ENCODE measurements around the gene PTPRR.

Gene PTPRR

DNA sequence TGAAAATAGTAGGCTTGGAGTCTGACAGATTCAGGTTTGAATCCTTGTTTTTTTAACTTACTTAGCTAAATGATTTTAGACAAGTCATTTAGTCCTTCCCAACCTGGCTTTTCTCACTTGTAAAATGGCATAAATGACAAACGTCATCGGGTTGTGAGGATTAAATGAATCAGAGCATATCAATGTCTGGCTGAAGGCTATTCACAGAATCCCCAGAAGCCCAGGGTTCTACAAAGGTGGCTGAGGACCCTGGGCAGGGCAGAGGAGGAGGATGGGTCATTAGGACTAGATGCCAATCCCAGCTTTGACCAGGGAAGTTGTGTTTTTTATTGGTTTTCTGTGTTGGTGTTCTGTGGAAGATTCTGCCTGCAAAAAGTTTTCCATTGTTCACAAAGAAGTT lies 275.7 kb downstream of the PTPRR start:
- no peak for DNase-seq (ENCODE audit: low read depth)

DNA sequence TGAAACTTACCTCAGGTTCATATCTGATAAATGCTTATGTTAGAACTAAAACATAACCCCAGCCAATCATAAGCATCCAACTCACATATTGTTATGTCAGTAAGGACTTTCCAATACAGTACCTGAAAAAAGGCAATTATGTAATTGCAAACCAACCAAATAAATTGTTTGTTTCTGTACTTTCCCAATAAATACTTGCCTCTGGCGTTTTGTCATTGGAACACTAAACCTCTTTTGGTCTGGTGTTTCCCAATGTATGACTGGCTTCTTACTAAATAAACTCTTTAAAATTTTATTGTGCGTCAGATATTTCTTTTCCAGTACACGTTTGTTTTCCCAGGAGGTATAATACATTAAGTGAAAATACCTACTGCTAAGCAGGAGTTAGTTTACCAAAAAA lies 276.6 kb downstream of the PTPRR start:
- DNase-seq (ENCODE audit: low read depth) = no peak

DNA sequence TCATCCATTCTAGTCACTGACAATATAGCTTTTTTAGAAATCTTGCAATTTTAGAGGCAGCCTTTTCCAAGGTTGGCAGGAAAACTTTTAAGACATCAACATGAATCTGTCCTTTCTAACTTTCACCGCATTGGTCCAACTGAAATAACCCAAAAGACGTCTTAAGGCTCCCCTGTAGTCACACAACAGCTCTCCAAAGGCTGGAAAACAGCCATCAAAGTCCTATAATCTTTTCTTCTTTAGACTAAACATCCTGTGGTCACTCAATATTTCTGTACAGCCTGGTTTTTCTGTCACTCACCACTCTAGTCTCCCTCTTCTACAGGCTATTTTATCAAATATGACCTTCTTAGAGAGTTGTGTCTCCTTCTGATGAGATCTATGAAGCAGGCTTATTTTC lies 278.8 kb downstream of the PTPRR start:
- DNase-seq (ENCODE audit: low read depth) = no peak

DNA sequence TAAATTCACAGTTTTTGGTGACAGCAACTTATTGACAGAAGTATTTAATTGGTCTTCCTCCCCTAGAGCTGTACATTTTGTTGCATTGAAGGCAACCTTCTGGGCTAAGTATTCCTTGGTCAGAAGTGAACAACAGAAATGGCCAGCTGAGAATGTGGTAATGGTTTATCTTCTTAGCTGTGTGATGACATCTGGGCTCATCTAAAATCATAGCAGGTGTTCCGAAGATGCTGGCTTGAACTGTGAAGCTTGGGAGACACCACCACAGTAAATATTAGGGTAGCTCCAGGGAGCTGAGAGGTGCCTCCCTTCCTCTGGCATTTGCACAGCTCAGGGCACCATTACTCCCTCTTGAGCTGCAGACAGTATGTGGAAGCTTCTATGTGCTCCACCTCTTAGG lies 279.6 kb downstream of the PTPRR start:
- no peak for DNase-seq (ENCODE audit: low read depth)

DNA sequence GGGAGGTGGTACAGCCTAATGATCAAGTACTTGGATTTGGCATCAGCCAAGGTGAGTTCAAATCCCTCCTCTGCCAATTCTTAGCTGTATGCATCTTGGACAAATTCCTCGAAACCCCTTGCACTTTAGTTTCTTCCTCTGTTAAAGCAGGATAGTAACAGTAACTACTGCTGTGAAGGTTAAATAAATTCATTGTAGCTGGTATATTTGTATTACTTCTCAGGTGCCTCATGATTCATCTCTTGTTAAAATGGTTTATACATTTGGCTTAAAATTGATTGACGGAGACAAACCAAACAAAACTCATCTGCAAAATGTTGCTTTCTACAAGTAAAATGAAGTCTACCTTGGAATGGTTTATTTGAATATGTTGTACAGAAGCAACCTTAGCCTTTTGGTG lies 281.0 kb downstream of the PTPRR start:
- DNase-seq (ENCODE audit: low read depth) = no peak

DNA sequence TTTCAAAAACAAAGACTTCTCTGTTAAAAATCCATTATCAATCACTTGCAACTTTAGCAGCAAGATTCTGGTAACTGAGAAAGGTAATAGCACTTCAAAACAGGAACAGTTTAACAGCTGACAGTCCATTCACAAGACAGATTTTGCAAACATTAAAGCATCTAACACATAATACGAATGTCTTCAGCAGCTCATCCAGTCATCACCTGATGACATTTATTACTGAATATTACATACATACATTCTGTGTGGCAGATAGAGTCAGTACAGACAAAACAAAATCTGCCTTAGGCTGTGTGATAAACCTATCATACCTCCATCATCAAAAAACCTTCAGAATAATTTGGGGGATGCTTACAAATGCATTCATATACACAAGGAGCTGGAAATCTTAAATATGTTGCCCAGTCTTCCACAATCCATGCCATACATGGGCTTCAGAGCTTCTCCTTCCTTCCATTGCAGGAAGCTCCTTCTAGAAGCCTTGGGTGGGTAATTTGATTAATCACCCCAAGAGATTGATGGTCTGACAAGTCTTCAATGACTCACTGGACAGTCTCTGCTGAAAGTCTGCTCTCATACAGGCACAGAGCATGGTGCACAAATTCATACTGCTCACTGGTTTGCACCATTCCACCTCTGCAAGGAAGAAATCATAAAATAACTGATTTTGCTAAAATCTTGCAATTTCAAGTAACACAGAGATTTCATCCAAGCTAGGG lies 281.7 kb downstream of the PTPRR start:
- DNase-seq (ENCODE audit: low read depth) = no peak

DNA sequence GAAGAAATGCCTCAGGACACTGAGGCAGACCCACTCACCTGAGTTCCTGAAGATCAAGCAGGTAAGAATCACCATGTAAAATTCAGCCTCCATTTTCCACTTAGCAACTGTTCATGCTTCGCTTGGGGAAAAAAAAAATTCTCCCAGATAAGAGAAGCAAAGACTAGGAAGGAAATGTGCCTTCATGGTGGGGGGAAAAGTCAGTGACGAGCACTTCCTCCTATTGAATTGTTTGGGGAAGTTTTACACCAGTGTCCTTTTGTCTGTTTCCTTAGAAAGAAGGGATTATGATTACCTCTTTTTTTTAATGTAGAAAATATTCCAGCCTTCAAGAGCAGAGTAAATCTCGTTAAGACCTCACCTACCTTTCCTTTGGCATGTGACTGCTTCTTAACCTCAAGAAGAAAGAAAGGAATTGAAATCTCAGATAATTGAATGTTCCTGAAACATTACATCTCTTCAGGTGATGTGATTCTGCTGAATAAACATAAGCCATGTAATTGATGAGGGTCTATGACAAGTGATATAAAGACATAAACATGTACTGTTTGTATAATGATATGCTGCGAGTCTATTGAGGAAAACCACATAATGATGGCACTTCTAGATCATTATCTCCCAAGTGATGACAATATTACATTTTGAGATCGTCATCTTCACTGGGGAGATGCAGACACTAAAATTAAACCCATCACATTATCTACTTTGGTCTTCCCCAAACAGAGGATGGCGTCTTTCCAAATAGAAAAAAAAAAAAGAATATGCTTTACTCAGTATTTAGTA lies 283.0 kb downstream of the PTPRR start, which contains the start of gene PTPRB:
PTPRB (minus strand) TSS at position 127 of the 783 bp plus-strand sequence; CDS start at position 93, 34 bp downstream.
- no peak for DNase-seq (ENCODE audit: low read depth)

DNA sequence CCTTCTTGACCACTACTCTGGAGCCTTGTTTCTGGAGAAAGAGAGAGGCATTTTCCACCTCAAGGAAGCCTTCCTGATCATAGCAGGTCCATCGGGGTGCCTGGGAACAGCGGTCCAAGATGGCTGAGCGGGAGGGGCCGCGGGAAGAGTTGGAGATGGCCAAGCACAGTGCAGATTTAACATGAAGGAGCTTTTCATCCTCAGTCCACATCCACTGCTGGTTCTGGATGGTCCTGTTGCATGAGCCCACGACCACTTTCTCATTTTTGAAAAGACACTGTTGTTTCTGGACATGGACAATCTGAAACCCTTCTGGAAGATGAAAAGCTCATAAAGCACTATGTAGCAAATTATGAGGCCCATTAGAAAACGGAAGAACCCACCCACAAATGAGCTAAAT lies 284.8 kb downstream of the PTPRR start:
- no peak for DNase-seq (ENCODE audit: low read depth)

DNA sequence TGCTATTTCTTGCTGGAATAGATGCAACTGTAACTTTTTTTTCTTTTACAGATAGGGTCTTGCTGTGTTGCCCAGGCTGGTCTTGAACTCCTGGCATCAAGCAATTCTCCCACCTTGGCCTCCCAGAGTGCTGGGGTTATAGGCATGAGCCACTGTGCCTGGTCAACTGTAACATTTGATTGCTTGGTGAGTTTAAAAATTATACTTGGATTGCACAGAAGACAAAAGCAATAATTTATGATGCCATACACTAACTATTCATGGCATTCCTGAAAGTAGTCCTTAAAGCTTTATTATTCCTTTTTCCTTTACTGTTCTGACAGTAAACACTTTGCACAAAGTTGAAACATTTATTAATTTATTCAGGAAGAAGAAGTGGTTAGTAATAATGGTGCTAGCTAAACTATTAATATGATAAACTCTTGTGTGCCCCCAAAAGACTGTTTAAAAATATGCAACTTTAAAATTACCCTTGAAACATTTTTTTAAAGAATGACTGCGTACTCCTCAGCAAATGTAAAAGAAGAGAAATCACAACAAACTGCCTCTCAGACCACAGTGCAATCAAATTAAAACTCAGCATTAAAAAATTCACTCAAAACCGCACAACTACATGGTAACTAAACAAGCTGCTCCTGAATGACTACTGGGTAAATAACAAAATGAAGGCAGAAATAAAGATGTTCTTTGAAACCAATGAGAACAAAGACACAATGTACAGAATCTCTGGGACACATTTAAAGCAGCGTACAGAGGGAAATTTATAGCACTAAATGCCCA lies 291.6 kb downstream of the PTPRR start:
- no peak for DNase-seq (ENCODE audit: low read depth)

DNA sequence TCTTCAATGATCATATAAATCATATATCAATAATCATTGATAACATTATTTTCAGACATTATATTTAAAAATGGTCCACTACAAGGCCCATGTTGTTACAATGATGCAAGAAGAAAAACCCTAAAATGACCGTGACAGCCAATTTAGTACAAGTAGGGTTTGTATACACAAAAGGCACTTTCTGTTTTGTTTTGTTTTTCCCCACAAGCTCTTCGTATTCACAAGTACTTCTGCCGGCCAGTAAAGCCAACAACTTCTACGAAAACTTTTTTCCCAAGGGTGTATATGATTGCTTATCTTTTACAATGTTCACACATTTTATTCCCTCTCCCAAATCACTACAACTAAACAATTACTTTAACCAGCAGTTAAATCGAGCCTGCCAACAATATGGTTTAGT lies 292.9 kb downstream of the PTPRR start:
- no peak for DNase-seq (ENCODE audit: low read depth)

DNA sequence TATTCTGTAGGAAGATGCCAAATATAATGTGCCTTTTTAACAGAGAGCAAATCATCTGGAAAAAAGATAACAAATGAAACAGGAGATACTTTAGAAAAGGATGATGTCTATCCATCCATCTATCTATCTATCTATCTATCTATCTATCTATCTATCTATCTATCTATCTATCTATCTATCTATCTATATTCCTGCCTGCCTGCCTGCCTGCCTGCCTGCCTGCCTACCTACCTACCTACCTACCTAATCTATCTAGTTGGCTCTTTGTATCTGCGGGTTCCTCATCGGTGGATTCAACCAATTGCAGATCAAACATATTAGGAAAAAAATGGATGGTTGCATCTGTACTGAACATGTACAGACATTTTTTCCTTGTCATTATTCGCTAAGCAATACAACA lies 294.4 kb downstream of the PTPRR start:
- DNase-seq (ENCODE audit: low read depth) = no peak

DNA sequence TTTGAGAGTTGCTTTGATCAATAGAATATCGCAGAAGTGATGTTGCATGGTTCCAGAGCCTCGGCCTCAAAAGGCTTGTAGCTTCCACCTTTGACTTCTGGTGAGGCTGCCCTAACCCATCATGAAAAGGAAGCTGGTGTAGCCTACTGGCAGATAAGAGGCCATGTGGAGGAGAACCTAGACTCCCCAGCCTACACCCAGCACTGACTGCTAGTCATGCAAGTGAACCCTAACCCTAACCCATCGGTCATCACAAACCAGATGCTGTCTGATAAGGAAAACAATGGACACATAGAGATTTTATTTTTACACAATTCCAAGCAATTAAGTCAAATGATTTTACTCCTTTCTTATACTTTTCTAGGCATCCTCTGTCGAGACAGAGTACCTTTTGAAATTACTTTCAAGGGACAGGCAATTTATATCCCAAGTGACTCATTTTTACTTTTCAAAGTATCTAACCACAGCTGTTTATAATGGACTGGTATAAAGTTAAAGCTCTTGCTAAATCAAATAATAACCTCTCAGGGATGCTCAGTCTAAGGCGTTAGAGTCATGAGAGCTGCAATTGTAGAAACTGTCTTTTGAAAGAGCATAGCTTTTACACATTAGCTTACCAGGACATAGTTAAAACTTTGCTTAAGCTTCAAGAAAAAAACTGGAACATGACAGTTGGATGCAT lies 300.9 kb downstream of the PTPRR start:
- DNase-seq (ENCODE audit: low read depth) = no peak

DNA sequence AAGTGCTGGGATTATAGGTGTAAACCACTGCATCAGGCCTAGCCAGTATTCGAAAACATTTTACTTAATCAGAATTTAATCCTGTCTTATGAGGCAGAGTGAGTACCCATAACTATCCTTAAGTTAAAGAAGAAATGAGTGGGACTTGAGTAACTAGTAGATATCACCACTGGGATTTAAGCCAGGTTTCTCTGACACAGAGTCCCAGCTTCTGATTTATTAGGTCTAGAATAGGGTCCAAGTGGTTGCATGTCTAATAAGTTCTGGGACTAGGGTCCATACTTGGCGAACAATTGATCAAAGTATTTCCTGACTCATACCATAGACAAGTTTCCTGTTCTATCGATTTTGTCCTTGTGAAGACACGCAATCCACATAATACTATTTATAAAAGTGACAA lies 302.2 kb downstream of the PTPRR start:
- no peak for DNase-seq (ENCODE audit: low read depth)

DNA sequence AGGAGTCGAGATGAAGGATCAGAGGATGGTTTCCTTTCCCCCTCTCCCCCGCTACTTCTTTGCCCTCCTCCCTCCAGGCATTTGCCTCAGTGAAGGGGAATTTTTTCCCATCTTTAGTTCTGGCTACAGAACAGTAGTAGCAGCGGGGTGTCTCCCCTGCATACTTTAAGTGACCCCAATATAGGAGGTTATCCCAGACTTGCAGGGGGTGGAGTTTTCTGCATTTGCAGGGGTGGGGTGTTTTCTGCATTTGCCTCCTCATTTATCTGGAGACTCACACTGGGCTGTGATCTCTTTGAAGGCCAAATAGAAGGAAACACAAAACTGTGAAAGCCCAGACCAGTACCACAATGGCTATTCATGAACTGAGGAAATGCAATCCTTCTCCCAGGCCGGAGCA lies 303.1 kb downstream of the PTPRR start:
- DNase-seq (ENCODE audit: low read depth) = no peak

DNA sequence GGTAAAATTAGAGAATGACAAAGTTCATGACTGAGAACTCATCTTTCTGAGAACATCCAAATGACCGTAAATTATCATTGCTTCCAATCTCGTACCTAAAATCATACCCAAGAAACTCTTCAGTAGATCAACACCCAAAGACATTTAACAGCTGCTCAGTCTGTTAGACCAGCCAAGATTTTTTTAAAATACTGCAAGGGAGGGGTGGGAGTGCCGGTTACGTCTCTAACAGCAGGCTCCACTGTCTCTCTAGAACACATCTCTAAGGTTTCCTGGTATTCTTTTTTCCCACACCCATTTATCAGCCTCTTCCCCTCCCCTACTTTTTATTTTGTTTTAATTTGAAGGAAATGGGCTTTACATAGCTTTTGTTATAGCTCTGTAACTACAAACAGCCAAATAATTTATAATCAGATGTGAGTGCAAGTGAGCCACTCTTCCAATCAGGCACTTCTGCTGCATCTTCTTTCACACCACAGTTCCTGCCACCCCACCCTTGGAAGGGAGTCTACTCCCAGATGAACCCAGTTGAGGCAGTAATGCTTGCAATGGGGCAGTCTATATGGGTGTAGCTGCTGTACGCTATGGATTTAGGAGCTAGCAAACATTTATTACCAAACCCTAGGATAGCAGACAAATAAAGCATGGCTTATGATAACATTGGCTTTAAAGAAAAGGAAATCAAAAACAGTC lies 305.2 kb downstream of the PTPRR start:
- DNase-seq (ENCODE audit: low read depth) = no peak

DNA sequence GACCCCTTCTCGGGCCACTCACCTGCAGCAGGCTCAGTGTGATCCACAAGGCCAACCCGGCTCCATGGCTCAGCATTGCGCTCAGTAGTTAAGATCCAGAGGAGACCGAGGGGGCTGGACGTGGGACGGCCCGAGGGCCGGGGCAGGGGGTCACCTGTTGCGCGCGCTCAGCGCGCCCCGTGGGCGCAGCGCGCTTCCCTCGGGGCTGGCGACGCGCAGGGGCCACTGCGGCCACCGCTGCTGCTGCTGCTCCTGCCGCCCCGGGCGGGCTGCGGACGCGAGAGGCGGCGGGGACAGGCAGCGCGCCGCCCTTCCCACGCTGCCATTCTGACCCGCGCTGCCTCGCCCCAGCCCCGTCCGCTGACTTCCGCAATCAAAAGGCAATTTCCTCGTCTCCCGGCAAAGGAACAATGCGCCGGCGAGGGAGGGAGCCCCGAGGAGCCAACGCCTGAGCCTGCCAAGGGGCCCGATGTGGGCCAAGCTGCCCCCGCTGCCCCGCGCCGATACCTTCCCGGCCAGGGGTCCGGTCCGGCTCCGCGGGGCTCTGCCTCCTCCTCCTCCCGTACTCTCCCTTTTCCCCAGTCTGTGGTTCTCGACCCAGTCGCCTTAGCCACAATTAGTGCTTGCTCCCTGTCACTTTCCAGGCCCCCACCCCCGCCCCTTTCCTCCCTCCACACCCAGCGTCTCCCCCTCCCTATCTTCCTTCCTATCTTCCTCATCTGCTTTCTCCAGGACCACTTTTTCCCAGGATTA lies 310.6 kb downstream of the PTPRR start:
- DNase-seq (ENCODE audit: low read depth) = no peak

DNA sequence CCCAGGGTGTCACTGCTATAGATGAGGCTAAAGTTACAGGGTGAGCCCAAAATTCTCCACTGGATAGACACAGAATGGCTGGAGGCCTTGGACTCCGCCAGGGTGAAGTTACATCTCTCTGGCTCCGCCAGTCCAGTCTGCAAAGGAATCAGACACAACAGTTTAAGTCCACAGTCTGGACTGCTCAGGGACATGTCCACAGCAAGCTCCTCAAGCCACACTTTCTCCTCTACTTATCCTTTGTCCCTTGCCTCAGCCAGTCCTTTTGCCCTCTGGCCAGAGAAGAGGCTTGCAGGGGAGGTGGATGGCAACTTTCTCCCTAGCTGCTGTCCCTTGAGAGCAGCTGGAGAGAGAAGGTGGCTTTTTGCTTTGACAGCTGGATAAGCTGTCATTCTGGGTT lies 311.3 kb downstream of the PTPRR start:
- DNase-seq (ENCODE audit: low read depth) = no peak

DNA sequence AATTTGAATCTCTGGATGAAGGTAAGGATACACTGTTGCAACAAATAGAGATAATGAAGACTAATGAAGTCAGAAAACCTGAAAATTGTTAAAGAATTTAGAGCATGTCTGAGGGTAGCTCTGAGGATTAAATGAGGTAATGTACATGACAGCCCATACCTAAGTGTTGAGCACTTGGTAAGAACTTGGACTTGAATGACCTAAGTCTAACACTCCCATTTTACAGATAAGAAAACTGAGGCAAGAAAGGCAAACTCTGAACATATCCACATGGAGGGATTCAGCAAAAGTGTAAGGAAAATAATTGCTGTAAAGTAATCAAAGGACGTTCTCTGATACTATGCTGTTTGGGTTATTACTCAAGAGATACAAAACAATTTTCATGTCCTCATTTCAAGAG lies 312.4 kb downstream of the PTPRR start:
- DNase-seq (ENCODE audit: low read depth) = no peak

DNA sequence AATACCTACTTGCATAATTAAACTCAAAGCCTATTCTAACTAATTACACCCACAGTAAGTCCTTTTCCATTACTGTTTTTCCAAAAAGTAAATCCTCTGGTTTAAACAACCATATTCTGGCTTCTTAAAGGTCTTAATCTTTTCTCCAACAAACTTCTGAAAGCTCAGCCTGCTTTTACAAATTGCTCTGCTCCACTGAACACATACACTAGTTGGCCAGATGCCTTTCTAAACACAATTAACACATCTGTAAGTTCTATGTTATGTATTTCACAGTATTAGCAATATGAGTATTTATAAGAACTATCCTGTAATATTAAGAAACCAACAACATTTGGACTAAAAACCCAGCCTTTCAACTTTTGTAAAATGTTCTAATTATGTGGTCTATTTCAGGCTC lies 313.4 kb downstream of the PTPRR start:
- DNase-seq (ENCODE audit: low read depth) = no peak

DNA sequence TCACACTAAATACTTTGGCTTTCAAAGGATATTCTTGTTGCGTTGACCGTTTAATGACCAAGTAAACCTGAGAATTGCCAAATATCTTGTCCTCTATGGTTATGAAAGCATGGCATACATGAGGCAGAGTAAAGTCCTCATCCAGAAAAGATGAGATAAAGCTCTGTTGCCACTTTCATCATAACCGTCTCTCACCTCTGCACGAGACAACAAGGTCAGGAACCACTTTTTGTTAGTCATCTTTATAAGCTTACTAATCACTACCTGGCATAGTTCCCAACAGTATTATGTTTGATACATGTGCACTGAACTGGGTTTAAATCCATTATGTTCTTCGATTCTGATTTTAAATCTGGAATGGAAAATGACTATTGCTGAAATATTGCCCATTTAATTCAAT lies 314.6 kb downstream of the PTPRR start:
- DNase-seq (ENCODE audit: low read depth) = no peak

DNA sequence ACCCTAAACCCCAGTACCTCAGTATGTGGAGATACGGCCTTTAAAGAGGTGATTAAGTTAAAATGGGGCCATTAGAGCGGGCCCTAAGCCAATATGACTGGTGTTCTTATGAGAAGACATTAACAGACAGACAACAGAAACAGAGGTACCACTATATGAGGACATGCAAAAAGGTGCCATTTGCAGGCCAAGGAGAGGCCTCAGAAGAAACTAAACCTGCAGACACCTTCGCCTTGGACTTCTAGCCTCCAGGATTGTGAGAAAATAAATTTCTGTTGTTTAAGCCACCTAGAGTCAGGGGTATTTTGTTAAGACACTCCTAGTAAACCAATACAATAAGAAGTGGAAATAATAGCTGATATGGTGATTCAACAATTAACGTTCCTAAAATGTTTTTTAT lies 315.9 kb downstream of the PTPRR start:
- DNase-seq (ENCODE audit: low read depth) = no peak

Measured in stimulated activated CD4-positive, alpha-beta T cell treated with anti-CD3 and anti-CD28 coated beads, Interleukin-2, amount 100 ng/mL, for 4 hours (primary cell).